HepG2 (cell line): ENCODE measurements around the gene PRR11. TPM values are rescaled to one million over a fixed set of nuclear protein-coding genes. Genes with fewer than 3 reads are reported as not detected.

Experiments used
- ATAC-seq: fragments of 200-7000 bp; cut with Tn5 transposase; 3 replicates; pipeline ENCODE4 v1.9.1; 2020; ENCODE audit warnings: mild to moderate bottlenecking, moderate library complexity
- BruUV-seq: library from RNA; stranded (reverse); fragments of 400-500 nt; replicated peaks from 2 replicates; lab custom pipeline; 2021; lab: Mats Ljungman, UMichigan
- CTCF ChIA-PET: fragments of 300-600 bp; formaldehyde crosslinking; extraction: SDS; loops from one replicate; lab custom pipeline; 2021; ENCODE audit warnings: low total read pairs, inconsistent platforms, low intra/inter-chr PET ratio; lab: Yijun Ruan, JAX
- POLR2A ChIA-PET: fragments of 350-600 bp; sonication (Branson Sonifier 250); formaldehyde crosslinking; loops from one replicate; lab custom pipeline; 2020; ENCODE audit warnings: antibody characterized with exemption, inconsistent platforms; lab: Yijun Ruan, JAX
- DNase-seq: peaks from one replicate; pipeline ENCODE4 v3.0.0-alpha.2; 2015; ENCODE audit warnings: low spot score
- FAIRE-seq: peaks from 3 replicates; lab custom pipeline; 2011; peaks lifted over from hg19 to GRCh38; lab: Jason Lieb, UNC
- H2AFZ ChIP-seq: one replicate; pipeline ENCODE4 v1.6.1; 2011; ENCODE audit warnings: low read length, inconsistent platforms
- H3K27ac ChIP-seq: fragments of 300-600 bp; 3 replicates; pipeline ENCODE4 v1.8.0; 2011; ENCODE audit warnings: mixed run types, mild to moderate bottlenecking, mixed read lengths, low read length, inconsistent platforms; ENCODE audit not compliant: insufficient read depth; ENCODE audit errors: extremely low read length
- H3K27me3 ChIP-seq, 2 experiments: fragments of 200-600 bp in 1 of 2; 2 replicates in 1 of 2; 3 replicates in 1 of 2; pipeline versions ENCODE4 v1.6.0 to v1.8.0; 2011; ENCODE audit warnings: low read length in 2 of 2, mild to moderate bottlenecking in 2 of 2, moderate library complexity in 2 of 2, inconsistent platforms in 1 of 2; ENCODE audit not compliant: insufficient read depth in 2 of 2, control insufficient read depth in 1 of 2
- H3K36me3 ChIP-seq, 2 experiments: fragments of 200-600 bp in 1 of 2; replicated peaks in 1 of 2; 2 replicates in 1 of 2; 3 replicates in 1 of 2; pipeline versions ENCODE4 v1.5.1 to v1.8.0; 2011; ENCODE audit warnings: low read length in 2 of 2, inconsistent platforms in 1 of 2; ENCODE audit not compliant: insufficient read depth in 2 of 2, control insufficient read depth in 1 of 2
- H3K4me1 ChIP-seq: 2 replicates; pipeline ENCODE4 v1.5.1; 2012; ENCODE audit warnings: low read length, inconsistent platforms; ENCODE audit not compliant: insufficient read depth
- H3K4me2 ChIP-seq: 2 replicates; pipeline ENCODE4 v1.6.0; 2011; ENCODE audit warnings: low read depth, low read length, inconsistent platforms
- H3K4me3 ChIP-seq, 3 experiments: fragments of 200-600 bp in 1 of 3; sonication (generic), shearing (Covaris generic) in 1 of 3; replicated peaks in 1 of 3; 2 replicates each; pipeline ENCODE4 v1.5.1; 2011 to 2016; ENCODE audit warnings: low read length in 3 of 3, inconsistent platforms in 2 of 3, low read depth in 2 of 3, mild to moderate bottlenecking in 2 of 3, control low read depth in 1 of 3, mixed read lengths in 1 of 3; ENCODE audit not compliant: insufficient read depth in 1 of 3
- H3K79me2 ChIP-seq: one replicate; pipeline ENCODE4 v1.6.1; 2011; ENCODE audit warnings: low read length, inconsistent platforms; ENCODE audit not compliant: insufficient read depth
- H3K9ac ChIP-seq: 2 replicates; pipeline ENCODE4 v1.6.0; 2011; ENCODE audit warnings: mild to moderate bottlenecking, low read depth, low read length, inconsistent platforms; ENCODE audit not compliant: insufficient read depth
- H3K9me3 ChIP-seq: 2 replicates; pipeline ENCODE4 v1.5.1; 2012; ENCODE audit warnings: mild to moderate bottlenecking, low read length
- H4K20me1 ChIP-seq: 2 replicates; pipeline ENCODE4 v1.6.0; 2011; ENCODE audit warnings: inconsistent platforms, mild to moderate bottlenecking, low read length, moderate library complexity; ENCODE audit not compliant: insufficient read depth
- ADNP ChIP-seq: sonication (generic); formaldehyde crosslinking; IDR thresholded peaks from 2 replicates; pipeline ENCODE4 v1.4.0; 2020; ENCODE audit warnings: missing genetic modification reagents
- ATF5 ChIP-seq: sonication (generic); formaldehyde crosslinking; IDR thresholded peaks from 2 replicates; pipeline ENCODE4 v1.4.0; 2020; ENCODE audit warnings: mild to moderate bottlenecking, low read depth, missing genetic modification reagents
- CBFB ChIP-seq: sonication (generic); formaldehyde crosslinking; IDR thresholded peaks from 2 replicates; pipeline ENCODE4 v1.4.0; 2020; ENCODE audit warnings: missing genetic modification reagents
- CHD2 ChIP-seq: IDR thresholded peaks from 2 replicates; pipeline ENCODE4 v1.6.1; 2011; ENCODE audit warnings: low read depth, low read length, improper control_type of control experiment
- ETV5 ChIP-seq: IDR thresholded peaks from 2 replicates; pipeline ENCODE4 v1.6.1; 2018; ENCODE audit warnings: missing biosample characterization, missing genetic modification reagents, inconsistent platforms, borderline replicate concordance
- FIP1L1 ChIP-seq: fragments of 200-400 bp; formaldehyde crosslinking; IDR thresholded peaks from 2 replicates; pipeline ENCODE4 v1.6.1; 2018; ENCODE audit warnings: low read depth, mild to moderate bottlenecking, low read length, moderate library complexity, borderline replicate concordance; ENCODE audit not compliant: insufficient read depth
- HIC2 ChIP-seq: sonication (generic); formaldehyde crosslinking; IDR thresholded peaks from 2 replicates; pipeline ENCODE4 v1.9.0; 2022; ENCODE audit warnings: low read depth, missing genetic modification reagents
- HMG20B ChIP-seq: conservative IDR thresholded peaks from 2 replicates; pipeline ENCODE4 v1.6.1; 2016; ENCODE audit warnings: missing genetic modification reagents, missing compliant biosample characterization
- HNRNPK ChIP-seq: fragments of 200-400 bp; formaldehyde crosslinking; IDR thresholded peaks from 2 replicates; pipeline ENCODE4 v1.6.1; 2018; ENCODE audit warnings: low read length, low read depth, moderate library complexity, mild to moderate bottlenecking; ENCODE audit not compliant: poor library complexity, severe bottlenecking
- IRF2 ChIP-seq: IDR thresholded peaks from 2 replicates; pipeline ENCODE4 v1.6.1; 2018; ENCODE audit warnings: missing genetic modification reagents, missing compliant biosample characterization
- KLF11 ChIP-seq: IDR thresholded peaks from 2 replicates; pipeline ENCODE4 v1.6.1; 2016; ENCODE audit warnings: missing compliant biosample characterization
- NAIF1 ChIP-seq: sonication (generic); formaldehyde crosslinking; IDR thresholded peaks from 2 replicates; pipeline ENCODE4 v1.5.0; 2020; ENCODE audit warnings: mild to moderate bottlenecking, missing genetic modification reagents, borderline replicate concordance
- NRL ChIP-seq: sonication (generic); formaldehyde crosslinking; IDR thresholded peaks from 2 replicates; pipeline ENCODE4 v1.5.0; 2020; ENCODE audit warnings: missing genetic modification reagents, mild to moderate bottlenecking, moderate library complexity, borderline replicate concordance
- SIN3A ChIP-seq: IDR thresholded peaks from 2 replicates; pipeline ENCODE4 v1.6.1; 2011; ENCODE audit warnings: low read depth, mild to moderate bottlenecking, control low read depth, low read length, borderline replicate concordance
- SUZ12 ChIP-seq: fragments of 150-350 bp; IDR thresholded peaks from 2 replicates; pipeline ENCODE4 v1.6.1; 2014; ENCODE audit warnings: low read depth, low read length
- TEAD3 ChIP-seq: optimal IDR thresholded peaks from 2 replicates; pipeline ENCODE3; 2016; ENCODE audit warnings: borderline replicate concordance
- ZBTB42 ChIP-seq: sonication (generic); formaldehyde crosslinking; IDR thresholded peaks from 2 replicates; pipeline ENCODE4 v1.5.0; 2020; ENCODE audit warnings: mild to moderate bottlenecking, missing genetic modification reagents
- ZBTB8A ChIP-seq: sonication (generic); formaldehyde crosslinking; IDR thresholded peaks from 2 replicates; pipeline ENCODE4 v1.4.0; 2020; ENCODE audit warnings: mild to moderate bottlenecking, low read depth, missing genetic modification reagents, borderline replicate concordance
- ZFP90 ChIP-seq: sonication (generic); formaldehyde crosslinking; IDR thresholded peaks from 2 replicates; pipeline ENCODE4 v1.8.0; 2022; ENCODE audit warnings: missing genetic modification reagents, mild to moderate bottlenecking, inconsistent platforms, borderline replicate concordance
- ZNF577 ChIP-seq: sonication (generic); formaldehyde crosslinking; IDR thresholded peaks from 2 replicates; pipeline ENCODE4 v1.4.0; 2020; ENCODE audit warnings: mild to moderate bottlenecking, low read depth, missing genetic modification reagents, borderline replicate concordance
- ZNF790 ChIP-seq: sonication (generic); formaldehyde crosslinking; IDR thresholded peaks from 2 replicates; pipeline ENCODE4 v1.8.0; 2022; ENCODE audit warnings: missing genetic modification reagents, mild to moderate bottlenecking, borderline replicate concordance
- ZSCAN21 ChIP-seq: sonication (generic); formaldehyde crosslinking; IDR thresholded peaks from 2 replicates; pipeline ENCODE4 v1.8.0; 2022; ENCODE audit warnings: mild to moderate bottlenecking, missing genetic modification reagents, moderate library complexity, borderline replicate concordance
- WGBS: methylation state at CpG from one replicate; pipeline ENCODE4 v1.1.6; 2017; ENCODE audit warnings: low lambda C conversion rate; 5-methylcytosine and 5-hydroxymethylcytosine counted together
- in situ Hi-C: cut with HindIII; loops from 2 replicates; pipeline ENCODE4 v1.10.0; 2017; ENCODE audit warnings: low pct_unique_long_range_greater_than_20kb; ENCODE audit not compliant: extremely low pct_ligation_motif_present
- intact Hi-C: fragments of 100-400 bp; cut with micrococcal nuclease; formaldehyde crosslinking; loops from one replicate; pipeline ENCODE4 v1.10.0; 2022; ENCODE audit not compliant: unreplicated experiment
- polyA plus RNA-seq, 8 experiments: library from polyadenylated mRNA; depleted of rRNA in 3 of 8; stranded (reverse) in 7 of 8; unstranded in 1 of 8; fragments of >200 nt; fragmentation: Illumina TruSeq in 4 of 8; extraction: Trizol in 4 of 8; gene quantifications; 2 replicates each; pipeline versions ENCODE4 v1.2.1 to v1.2.3, GENCODE V29; 2011 to 2016; ENCODE audit warnings: low read depth in 4 of 8, missing spikeins in 1 of 8, mixed read lengths in 1 of 8; ENCODE audit not compliant: insufficient read depth in 1 of 8
- total RNA-seq, 5 experiments: library from RNA; depleted of rRNA; stranded (reverse); fragments of >200 nt; fragmentation: Illumina TruSeq; extraction: Trizol; gene quantifications; 2 replicates each; pipeline ENCODE4 v1.2.3, GENCODE V29; 2016; ENCODE audit warnings: low read depth in 1 of 5
- TF ChIP-seq, protein P1 (sequence below): sonication (generic); formaldehyde crosslinking; IDR thresholded peaks from 2 replicates; pipeline ENCODE4 v1.5.0; 2020; ENCODE audit warnings: missing genetic modification reagents

PRR11 gene
- total and polyA plus RNA-seq, 2 of the 13 experiments (the other 11 are each of a cell fraction or from before 2014, with no cell fraction given): 35.7 to 39.2 TPM

GRCh38 chr17:59154292-59154720 lies 1.2 kb upstream of the PRR11 start:
- POLR2A ChIA-PET: interaction anchor here (0.7 to 2.7 kb wide), 10 partner anchors 8 to 523 kb away, joined by 3 to 21 read pairs (median 6); partner anchors contain the start of genes GDPD1, SMG8 and TRIM37
- Histone ChIP-seq H3K79me2 (peaks cover 88% of the 10 kb centered on the region), H3K9ac (peak overlapping the region; percentile 90), H3K27ac (peak overlapping the region; percentile 95), H3K4me1 (peaks cover 67% of the 10 kb centered on the region), H4K20me1 (no peaks in the 10 kb centered on the region; the same call in 1 of the 2 replicates), H3K27me3 (no peaks in the 10 kb centered on the region; a peak in 1 of 5 replicates), H3K4me3 (peak overlapping the region; percentile 83 to 90 (median 89)), H3K9me3 (no peaks in the 10 kb centered on the region), H3K36me3 (peaks cover 0 to 5% of the 10 kb centered on the region in 2 experiments; a peak in 1 of 5 replicates), H2AFZ (no peak overlapping the region), H3K4me2 (peak overlapping the region; percentile 79)
- WGBS: under 1% methylated on average over 25 of the region's 25 CpGs
- CTCF ChIA-PET: no interaction called here
- in situ Hi-C loops: no loop called here
- ATAC-seq (peak; percentile 12), FAIRE-seq (no peak), DNase-seq (peak; percentile 41)
- intact Hi-C loops: no loop called here
- TSS peak; percentile 61 for BruUV-seq
- TF ChIP-seq NRL (CRISPR knock-in tag) (no peak), ZNF790 (peak; percentile 17; the same call in 1 of the 2 replicates), IRF2 (no peak), ETV5 (no peak), ZNF577 (CRISPR knock-in tag) (no peak), ZFP90 (CRISPR knock-in tag) (no peak), HMG20B (CRISPR knock-in tag) (no peak), ATF5 (CRISPR knock-in tag) (no peak), ZBTB42 (CRISPR knock-in tag) (no peak; the same call in 1 of the 2 replicates), CBFB (CRISPR knock-in tag) (no peak), KLF11 (CRISPR knock-in tag) (no peak), TEAD3 (CRISPR knock-in tag) (no peak), ZSCAN21 (CRISPR knock-in tag) (no peak; the same call in 1 of the 2 replicates), SIN3A (0 out of 2 replicates have a peak, but pooled peaks have one; percentile 54), SUZ12 (no peak), FIP1L1 (no peak), ZBTB8A (CRISPR knock-in tag) (no peak), NAIF1 (CRISPR knock-in tag) (no peak), HIC2 (CRISPR knock-in tag) (no peak), CHD2 (no peak), ADNP (CRISPR knock-in tag) (no peak), HNRNPK (no peak)
- TF ChIP-seq, protein P1, sequence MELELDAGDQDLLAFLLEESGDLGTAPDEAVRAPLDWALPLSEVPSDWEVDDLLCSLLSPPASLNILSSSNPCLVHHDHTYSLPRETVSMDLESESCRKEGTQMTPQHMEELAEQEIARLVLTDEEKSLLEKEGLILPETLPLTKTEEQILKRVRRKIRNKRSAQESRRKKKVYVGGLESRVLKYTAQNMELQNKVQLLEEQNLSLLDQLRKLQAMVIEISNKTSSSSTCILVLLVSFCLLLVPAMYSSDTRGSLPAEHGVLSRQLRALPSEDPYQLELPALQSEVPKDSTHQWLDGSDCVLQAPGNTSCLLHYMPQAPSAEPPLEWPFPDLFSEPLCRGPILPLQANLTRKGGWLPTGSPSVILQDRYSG (CRISPR knock-in tag): no peak
